Coronary artery (tissue), 2 donors: ENCODE data around the gene DOCK1.

Experiments used
- DNase-seq: peaks from one replicate; pipeline ENCODE4 v3.0.0-alpha.2; 2017; ENCODE audit warnings: low spot score
- H3K27ac ChIP-seq, 2 donors: fragments of 200-600 bp; sonication (generic); one replicate each; pipeline ENCODE4 v1.5.1; 2016 to 2019
- H3K4me3 ChIP-seq: fragments of 200-600 bp; sonication (generic); 2 replicates; pipeline ENCODE4 v1.5.1; 2016; ENCODE audit warnings: mild to moderate bottlenecking, moderate library complexity
- CTCF ChIP-seq: fragments of 200-600 bp; sonication (generic); IDR thresholded peaks from one replicate; pipeline ENCODE4 v1.5.1; 2019; ENCODE audit warnings: antibody characterized with exemption

DOCK1 gene

GRCh38 chr10:127405221-127405620 lies 500.0 kb downstream of the DOCK1 start:
- no peak for TF ChIP-seq CTCF
- no peak for DNase-seq
- no peak overlapping the region for H3K27ac ChIP-seq
- H3K4me3 ChIP-seq, result no peak overlapping the region

DNA sequence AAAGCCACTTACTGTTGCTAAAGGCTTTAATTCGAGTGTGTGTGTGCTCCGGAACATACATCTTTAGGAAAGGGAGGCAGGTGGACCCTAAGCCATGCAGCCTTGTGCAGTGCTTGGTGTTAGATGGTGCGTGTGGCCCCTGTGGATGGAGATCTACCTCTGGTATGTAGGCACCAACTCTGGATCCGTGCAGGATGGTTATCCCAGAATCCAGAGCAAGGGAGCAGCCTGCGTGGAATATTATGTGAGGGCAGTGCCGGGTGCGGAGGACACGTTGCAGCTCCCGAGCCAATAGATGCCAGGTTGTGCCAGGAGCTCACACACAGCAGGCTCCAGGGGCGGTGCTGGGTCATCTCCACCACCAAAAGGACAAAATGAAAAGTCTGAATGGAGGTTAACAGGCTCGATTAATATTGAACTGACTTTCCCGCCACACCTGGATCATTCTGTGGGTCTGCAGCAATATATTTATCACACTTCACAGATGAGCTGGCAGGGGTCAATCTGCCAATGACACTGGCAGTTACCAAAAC lies 500.9 kb downstream of the DOCK1 start:
- no peak overlapping the region for H3K27ac ChIP-seq
- DNase-seq, result no peak
- H3K4me3 ChIP-seq, result no peak overlapping the region
- no peak for TF ChIP-seq CTCF

- Histone ChIP-seq H3K4me3 (no peak overlapping the region), H3K27ac (no peak overlapping the region)
- DNase-seq, result no peak
- TF ChIP-seq CTCF, result no peak
Measured at GRCh38 chr10:127407551-127407950, 502.3 kb downstream of the DOCK1 start.

DNA sequence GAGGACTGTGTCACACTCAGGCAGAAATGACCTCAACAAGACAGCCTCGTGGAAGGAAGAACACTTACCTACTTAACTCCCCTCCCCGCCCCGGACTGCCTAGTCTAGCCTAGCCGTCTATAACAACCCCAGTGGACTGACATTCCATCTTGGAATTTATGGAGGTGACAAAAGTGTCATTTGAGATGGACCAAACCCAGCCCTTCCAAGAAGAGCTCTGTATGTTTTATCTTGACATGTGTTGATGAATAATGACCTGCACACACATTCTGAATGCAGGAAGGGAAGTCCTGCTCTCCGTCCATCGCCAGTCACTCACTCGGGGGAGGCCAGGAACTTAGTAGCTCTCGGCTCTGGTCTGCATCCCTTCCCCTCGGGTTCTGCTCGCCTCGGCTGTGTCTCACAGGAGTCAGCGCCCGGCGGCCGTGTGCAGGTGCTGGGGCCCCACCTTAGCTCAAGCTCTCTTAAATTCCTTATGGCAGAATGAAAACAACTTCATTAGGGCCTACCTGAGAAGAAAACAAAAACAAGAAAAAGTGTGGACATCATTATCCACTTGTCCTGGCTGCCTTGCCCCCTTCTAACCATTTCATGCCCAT lies 503.0 kb downstream of the DOCK1 start:
- Histone ChIP-seq H3K4me3 (no peak overlapping the region), H3K27ac (no peak overlapping the region)
- no peak for TF ChIP-seq CTCF
- DNase-seq, result no peak

- DNase-seq, result no peak
- TF ChIP-seq CTCF, result no peak
- Histone ChIP-seq H3K27ac (no peak overlapping the region), H3K4me3 (no peak overlapping the region)
Measured at GRCh38 chr10:127408733-127409132, 503.5 kb downstream of the DOCK1 start.

GRCh38 chr10:127410030-127410429 lies 504.8 kb downstream of the DOCK1 start:
- Histone ChIP-seq H3K4me3 (no peak overlapping the region), H3K27ac (no peak overlapping the region)
- DNase-seq, result no peak
- TF ChIP-seq CTCF, result no peak

DNA sequence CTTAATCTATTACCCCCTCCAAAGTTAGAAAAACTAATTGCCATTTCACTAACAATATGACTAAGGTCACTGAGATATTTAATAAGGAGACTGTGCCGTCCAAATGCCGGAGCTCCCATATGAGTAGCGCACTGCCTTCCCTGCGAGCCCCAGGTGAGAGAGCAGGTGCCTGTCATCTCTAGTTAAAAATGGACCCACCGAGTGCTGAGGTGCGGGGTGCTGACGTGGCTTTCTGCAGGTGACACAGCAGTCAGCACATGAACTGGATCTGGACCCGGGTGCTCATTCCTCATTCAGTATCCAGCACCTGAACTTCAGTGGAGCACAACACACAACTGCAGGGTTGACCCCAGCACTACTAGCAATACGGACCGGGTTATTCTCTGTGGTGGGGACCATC lies 505.8 kb downstream of the DOCK1 start:
- Histone ChIP-seq H3K27ac (no peak overlapping the region), H3K4me3 (no peak overlapping the region)
- DNase-seq, result no peak
- no peak for TF ChIP-seq CTCF
